Ramos (cell line): ENCODE results near the gene TBL3.

Experiments
- in situ Hi-C: fragments of 300-500 bp; cut with MboI; formaldehyde crosslinking; loops from one replicate; pipeline ENCODE4 v1.14.3; 2022; ENCODE audit warnings: low sequenced_read_pairs; ENCODE audit not compliant: unreplicated experiment

The TBL3 gene

DNA sequence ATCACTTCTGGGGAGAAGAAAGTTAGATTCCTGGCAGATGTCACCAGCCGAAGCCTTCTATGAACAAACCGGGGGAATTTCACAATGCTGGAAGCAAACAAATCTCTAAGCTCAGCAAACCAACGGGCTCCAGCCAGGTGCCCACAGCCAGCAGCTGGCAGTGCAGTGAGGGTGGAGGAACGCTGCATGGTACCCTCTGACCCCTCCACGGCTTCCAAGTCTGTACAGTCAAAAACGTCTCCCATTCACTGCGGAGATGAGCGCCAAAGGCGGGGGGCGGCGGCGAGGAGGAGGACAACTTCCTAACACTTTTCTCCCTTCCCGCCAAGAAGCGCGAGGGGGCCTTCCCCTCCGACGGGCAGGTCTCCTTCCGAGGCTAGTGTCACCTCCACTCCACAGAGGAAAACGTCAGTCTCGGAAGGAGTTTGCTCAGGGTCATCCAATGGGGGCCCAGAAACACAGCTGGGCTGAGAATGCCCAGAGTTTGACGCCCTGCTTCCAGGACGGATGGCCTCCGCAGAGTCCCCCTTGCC lies 36.8 kb downstream of the TBL3 start:
- in situ Hi-C loops, result loop anchor here (25.0 kb wide), 1 partner anchor 504 kb away; the partner anchor contains the start of genes AMDHD2 and ATP6V0C

DNA sequence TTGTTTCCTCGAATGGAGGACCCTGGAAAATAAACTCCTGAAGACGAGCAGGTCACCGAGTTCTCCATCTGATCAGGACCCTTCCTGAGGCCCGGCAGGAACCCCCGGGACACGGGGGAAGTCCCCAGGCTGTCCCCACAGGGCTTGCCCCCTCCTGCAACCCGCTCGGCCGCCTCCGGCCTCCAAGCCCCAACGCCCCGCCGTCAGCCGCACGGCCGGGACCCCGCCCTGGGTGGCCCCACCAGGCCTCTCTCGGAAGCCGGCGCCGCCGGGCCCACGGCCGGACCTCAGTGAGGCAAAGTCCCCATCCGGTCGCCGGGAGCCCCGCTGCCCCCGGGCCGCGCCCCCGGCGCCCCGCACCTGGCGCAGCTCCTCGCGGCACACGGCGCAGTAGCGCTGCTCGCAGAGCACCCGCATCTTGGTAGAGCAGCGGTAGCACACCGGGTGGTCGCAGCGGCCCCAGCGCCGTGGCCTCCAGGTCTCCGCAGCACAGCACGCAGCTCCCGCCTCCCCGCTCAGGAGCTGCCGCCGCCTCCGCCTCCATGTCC lies 37.4 kb downstream of the TBL3 start:
- in situ Hi-C loops, result loop anchor here (25.0 kb wide), 1 partner anchor 503 kb away; the partner anchor contains the start of genes AMDHD2 and ATP6V0C

DNA sequence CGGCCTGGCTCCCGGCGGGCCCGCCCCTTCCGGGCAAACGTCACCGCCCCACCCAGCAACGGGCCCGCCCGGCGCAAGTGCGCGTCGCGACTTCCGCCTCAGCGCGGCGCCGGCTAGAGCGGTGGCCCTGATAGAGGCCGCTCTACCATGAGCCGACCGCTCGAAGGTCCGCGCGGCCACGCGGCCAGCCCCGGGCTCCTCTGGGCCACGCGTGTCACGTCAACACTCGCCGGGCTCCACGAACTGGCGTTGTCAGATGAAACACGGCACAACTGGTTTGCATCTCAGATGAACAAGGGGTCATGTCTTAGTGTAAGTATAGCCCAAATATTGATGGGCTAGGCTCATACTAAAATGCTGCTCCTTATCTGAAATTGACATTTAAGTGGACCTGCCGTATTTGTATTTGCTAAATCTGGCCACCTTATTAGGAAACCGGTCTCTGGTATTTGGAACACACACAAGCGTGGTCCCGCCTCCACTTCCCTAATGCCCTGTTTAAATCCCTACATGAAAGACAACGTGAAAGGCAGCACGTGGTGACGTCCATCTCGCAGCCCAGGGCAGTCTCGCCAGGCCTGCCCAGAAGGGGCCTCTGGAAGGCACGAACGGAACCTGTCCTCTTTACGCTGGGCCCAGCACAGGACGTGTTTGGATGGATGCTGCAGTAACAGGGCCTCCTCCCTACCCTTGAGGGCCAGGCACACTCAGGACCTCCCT lies 38.1 kb downstream of the TBL3 start, which contains the start of gene ZNF598:
Gene ZNF598 (minus strand): TSS at position 31 of the 720 bp plus-strand sequence.
- in situ Hi-C loops, result loop anchor here (25.0 kb wide), 1 partner anchor 502 kb away; the partner anchor contains the start of genes AMDHD2 and ATP6V0C

DNA sequence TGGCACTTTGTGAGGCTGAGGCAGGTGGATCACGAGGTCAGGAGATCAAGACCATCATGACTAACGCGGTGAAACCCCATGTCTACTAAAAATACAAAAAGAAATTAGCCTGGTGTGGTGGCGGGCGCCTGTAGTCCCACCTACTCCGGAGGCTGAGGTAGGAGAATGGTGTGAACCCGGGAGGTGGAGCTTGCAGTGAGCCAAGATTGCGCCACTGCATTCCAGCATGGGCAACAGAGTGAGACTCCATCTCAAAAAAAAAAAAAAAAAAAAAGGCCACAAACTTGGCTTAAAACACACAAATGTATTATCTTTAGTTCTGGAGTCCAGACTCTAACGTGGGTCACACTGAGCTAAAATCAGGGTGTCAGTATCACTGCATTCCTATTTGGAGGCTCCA lies 39.9 kb downstream of the TBL3 start:
- in situ Hi-C loops, result loop anchor here (25.0 kb wide), 1 partner anchor 501 kb away; the partner anchor contains the start of genes AMDHD2 and ATP6V0C

DNA sequence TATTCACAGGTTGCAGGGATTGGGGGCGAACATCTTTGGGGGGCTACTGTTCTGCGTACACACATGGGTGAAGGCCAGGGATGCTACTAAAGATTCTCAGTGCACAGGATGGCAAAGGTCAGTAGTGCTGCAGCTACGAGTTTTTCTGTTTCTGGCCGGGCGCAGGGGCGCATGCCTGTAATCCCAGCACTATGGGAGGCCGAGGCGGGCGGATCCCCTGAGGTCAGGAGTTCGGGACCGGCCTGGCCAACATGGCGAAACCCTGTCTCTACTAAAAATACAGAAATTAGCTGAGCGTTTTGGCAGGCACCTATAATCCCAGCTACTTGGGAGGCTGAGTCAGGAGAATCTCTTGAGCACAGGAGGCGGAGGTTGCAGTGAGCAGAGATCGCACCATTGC lies 41.7 kb downstream of the TBL3 start:
- in situ Hi-C loops, result loop anchor here (25.0 kb wide), 1 partner anchor 499 kb away; the partner anchor contains the start of genes AMDHD2 and ATP6V0C

DNA sequence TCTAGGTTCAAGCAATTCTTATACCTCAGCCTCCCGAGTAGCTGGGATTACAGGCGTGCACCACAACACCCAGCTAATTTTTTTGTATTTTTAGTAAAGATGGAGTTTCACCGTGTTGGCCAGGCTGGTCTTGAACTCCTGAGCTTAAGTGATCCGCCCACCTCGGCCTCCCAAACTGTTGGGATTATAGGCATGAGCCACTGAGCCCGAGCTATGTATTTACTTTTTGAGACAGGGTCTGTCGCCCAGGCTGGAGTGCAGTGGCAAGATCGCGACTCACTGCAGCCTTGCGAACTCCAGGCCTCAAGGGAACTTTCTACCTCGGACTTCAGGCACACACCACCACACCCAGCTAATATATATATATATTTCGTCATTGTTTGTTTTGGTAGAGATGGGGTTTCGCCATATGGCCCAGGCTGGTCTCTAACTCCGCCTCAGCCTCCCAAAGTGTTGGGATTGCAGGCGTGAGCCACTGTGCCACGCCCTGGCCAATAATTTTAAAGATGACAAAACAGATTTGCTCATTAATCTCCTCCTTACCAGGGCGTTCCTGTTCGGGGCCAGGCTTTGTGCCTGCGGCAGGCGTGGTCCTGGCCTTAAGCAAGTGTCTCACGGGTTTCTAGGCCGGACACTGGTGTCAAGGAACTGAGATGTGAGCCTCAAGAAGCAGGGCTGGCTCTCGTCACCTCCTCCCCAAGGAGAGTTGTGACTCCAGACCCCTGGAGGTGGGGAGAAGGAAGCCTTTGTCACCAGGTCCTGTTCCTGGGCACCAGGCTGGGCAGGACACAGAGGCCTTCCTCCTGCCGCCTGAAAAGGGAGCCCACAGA lies 43.5 kb downstream of the TBL3 start:
- in situ Hi-C loops, result loop anchor here (25.0 kb wide), 1 partner anchor 497 kb away; the partner anchor contains the start of genes AMDHD2 and ATP6V0C

DNA sequence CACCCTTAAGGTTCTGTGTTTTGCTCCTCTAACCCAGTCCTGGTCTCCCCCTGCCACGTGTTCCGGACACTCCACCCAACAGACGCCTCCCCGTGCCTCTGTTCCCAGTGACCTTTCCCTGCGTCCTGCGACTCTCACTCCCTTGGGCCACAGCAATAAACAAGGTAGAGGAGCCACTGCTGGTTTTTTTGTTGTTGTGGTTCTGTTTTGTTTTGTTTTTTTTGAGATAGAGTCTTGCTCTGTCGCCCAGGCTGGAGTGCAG lies 44.0 kb downstream of the TBL3 start:
- in situ Hi-C loops, result loop anchor here (25.0 kb wide), 1 partner anchor 496 kb away; the partner anchor contains the start of genes AMDHD2 and ATP6V0C

DNA sequence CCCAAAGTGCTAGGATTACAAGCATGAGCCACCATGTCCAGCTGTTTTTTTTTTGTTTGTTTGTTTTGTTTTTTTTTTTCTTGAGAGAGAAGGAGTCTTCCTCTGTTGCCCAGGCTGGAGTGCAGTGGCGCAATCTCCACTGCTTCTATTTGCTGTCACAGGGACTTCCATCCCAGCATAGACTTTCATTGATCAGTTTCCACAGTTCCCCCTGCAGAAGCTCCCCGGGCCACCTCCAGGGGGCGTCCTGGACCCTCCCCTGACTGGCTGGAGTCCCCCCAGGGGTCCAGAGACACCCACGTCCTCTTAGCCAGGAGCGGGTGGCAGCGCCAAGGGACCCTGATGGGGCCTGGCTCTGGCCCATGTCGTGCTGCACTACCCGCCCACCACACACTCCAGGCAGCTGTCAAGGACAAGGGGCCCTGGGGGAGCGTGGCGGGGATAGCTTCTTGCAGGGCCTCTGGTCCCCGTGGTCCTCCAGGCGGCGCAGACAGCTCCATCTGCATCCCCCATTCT lies 44.6 kb downstream of the TBL3 start:
- in situ Hi-C loops, result loop anchor here (25.0 kb wide), 1 partner anchor 496 kb away; the partner anchor contains the start of genes AMDHD2 and ATP6V0C

DNA sequence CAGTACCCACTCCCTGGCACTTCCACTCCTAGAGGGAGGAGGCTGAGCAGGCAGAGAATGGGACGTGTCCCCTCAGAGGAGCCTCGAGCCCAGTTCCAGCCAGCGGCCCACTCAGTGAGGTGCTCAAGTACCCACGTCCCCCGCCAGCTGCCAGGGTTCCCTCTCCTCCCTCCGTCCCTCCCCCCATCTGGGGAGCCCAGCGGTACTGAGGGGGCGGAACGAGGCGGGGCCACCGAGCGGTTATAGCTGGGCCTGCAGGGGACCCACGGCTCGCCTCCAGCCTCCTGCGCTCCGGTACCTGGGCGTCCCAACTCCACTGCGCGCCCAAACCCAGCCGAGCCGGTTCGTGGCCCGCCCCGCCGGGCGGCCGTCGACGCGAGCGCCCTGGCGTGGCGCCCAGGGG lies 47.7 kb downstream of the TBL3 start, which contains the start of gene NPW:
Gene NPW (plus strand): TSS at position 268 of the 403 bp plus-strand sequence.
- in situ Hi-C loops, result loop anchor here (25.0 kb wide), 1 partner anchor 493 kb away; the partner anchor contains the start of genes AMDHD2 and ATP6V0C

DNA sequence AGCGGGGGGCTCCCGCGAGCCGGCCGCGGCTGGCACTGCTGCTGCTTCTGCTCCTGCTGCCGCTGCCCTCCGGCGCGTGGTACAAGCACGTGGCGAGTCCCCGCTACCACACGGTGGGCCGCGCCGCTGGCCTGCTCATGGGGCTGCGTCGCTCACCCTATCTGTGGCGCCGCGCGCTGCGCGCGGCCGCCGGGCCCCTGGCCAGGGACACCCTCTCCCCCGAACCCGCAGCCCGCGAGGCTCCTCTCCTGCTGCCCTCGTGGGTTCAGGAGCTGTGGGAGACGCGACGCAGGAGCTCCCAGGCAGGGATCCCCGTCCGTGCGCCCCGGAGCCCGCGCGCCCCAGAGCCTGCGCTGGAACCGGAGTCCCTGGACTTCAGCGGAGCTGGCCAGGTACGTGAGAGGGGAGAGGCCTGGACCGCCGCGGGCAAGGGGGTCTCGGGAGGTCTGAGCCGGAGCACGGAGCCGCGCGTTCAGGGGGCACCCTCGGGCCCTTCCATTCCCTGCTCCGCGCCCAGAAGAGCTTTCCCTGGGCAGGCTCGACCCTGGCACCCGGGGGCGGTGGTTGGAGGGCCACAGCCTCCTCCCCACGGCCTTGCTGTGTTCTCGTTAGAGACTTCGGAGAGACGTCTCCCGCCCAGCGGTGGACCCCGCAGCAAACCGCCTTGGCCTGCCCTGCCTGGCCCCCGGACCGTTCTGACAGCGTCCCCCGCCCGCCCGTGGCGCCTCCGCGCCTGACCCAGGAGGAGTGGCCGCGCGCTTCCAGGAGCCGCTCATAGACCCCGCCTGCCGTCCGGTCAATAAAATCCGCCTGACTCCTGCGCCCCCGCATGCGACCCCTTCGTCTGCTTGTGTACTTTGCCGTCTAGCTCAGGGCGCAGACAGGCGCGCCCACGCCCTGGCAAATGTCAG lies 48.3 kb downstream of the TBL3 start:
- in situ Hi-C loops, result loop anchor here (5.0 to 25.0 kb wide), 2 partner anchors 127 to 492 kb away; partner anchors contain the start of genes AMDHD2, ATP6V0C and RAB26

DNA sequence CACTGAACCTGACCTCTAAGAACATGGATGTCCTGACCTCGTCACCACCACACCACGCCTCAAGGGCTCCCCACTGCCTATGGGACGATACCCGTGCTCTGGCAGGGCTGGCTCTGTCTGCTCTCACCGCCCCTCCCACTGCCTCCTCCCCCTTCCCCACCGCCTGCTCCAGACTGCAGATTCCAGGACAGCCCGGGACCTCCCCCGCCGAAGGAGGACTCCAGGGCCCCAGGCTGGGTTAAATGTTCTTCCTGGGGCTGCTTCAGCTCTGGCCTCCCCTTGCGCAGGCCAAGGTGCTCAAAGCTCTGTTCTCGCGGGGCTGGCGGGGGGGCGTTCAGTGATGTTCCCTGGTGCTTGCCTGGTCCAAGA lies 50.9 kb downstream of the TBL3 start:
- in situ Hi-C loops, result loop anchor here (5.0 to 25.0 kb wide), 2 partner anchors 125 to 490 kb away; partner anchors contain the start of genes AMDHD2, ATP6V0C and RAB26

DNA sequence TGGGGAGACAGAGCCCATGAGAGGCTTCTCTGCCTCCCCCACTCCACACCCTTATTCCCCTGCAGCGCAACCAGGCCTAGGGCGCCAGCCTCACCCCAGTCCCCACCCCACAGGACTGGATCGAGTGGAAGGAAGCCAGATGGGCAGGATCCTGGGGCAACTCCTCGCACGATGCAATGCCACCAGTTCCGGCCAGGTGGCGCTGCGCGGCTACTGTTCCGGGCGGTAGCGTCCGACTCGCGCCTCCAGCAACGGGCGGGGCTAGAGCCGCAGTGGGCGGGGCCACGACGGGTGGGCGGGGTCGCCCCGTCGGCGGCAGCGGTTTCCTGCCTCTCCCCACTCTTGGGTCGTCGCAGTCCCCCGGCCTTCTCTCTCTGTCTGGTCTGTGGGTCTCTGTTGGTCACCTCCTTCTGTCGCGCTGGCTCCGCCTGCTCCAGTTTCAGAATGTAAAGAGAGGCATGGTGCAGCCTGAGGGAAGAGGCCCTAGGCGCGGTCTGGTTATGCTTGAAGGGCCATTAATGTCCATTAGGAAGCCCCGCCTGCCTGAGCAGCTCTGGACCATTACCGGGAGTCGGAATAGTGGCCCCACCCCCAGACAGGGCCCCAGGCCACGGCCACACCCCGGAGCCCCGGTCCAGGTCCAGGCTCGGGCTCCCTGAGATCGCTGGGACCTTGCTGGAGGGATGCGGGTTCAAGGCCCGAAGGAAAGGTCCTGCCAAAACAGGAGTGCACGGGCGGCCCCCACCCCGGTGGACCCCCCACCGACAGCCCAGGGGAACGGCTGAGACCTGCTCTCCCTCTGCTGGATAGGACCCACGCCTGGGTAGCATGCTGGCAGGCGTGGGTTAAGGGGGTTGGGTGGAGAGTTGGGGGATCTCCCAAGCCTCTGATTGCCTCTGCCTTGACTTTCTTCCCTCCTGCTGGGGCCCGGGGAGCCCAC lies 51.5 kb downstream of the TBL3 start:
- in situ Hi-C loops, result loop anchor here (5.0 to 25.0 kb wide), 2 partner anchors 124 to 489 kb away; partner anchors contain the start of genes AMDHD2, ATP6V0C and RAB26

DNA sequence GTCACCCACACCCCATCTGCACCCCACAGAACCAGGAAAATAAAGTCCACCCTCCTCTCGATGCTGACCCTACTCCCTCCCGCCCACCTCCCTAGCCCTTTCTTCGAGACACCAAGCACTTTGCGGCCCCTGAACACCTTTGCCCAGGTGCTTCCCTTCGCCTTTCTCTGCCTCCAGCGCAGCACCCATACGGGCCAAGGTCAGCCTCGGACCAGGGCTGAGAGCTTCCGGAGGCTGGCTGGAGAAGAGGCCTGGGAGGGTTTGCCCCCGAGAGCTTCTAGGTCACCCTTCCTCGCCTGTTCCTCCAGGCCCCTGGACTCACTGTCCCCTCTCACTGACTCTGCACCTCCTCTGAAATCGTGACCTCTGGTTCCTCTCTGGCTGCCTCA lies 52.2 kb downstream of the TBL3 start:
- in situ Hi-C loops, result loop anchor here (5.0 to 25.0 kb wide), 2 partner anchors 123 to 488 kb away; partner anchors contain the start of genes AMDHD2, ATP6V0C and RAB26

DNA sequence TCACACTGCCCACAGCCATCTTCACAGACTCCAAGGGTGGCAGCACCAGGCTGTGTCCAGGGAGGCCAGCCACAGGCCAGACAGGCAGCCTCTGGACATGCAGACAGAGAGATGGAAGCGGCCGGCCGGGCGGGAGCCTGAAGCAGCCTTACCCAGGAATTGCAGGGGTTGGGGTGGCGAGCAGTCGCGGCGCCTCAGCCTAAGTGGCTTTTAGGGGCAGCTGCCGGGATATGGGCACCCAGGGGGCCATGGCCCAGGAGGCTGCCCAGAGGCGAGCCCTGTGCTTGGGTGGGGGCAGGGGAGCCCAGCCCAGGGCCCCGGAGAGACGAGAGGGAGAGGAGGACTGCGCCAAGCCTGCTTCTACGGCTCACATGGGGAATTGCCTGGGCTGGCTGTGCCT lies 53.4 kb downstream of the TBL3 start:
- in situ Hi-C loops, result no loop called here

DNA sequence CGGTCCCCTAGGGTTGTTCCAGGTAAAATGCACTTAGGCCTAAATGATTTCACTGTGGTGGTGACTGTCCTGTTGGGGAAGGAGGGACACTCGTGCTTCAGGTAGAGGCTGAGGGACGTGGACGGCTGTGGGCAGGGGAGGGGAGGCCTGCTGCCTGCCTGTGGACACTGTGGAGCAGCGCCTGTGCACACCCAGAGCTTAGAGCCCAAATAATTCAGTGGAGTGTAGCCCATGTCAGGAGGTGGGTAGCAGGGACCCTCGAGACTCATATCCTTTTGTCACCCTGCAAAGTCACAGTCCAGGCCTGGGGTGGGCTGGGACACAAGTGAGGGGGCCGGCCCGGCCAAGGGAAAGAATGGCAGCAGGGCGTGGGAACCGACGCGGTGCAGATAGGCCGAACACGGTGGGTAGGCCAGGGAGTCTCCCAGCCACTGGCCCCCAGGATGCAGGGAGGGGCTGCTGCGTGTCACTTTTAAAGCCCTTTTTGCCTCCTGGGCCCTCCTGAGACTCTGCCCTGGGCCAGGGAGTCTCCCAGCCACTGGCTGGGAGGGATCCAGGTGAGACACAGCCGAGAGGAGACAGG lies 54.1 kb downstream of the TBL3 start:
- in situ Hi-C loops, result no loop called here

DNA sequence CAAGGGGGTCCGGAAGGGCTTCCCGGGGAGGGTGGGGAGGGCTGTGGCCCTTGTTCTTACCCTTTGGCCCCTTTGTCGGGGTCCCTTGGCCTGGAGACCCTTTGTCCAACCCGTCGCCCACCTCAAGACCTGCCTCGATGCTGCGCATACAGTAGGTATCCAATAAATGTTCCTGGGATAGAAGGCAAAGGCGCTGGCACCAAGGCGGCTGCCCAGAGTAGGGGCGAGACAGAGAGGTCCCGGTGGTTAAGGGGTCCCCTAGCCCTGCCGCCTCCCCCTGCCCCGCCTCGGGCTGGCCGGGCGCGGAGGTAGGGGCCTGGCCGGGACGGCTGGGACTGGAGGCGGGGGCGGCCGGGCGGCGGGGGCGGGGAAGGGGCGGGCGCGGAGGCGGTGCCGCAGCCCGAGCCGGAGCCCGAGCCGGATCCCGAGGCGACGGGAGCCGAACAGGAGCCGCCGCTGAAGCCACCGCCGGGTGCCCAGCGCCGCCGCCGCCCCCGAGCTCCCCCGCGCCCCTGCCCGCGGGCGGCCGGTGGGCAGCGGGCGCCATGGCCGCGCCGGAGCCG lies 54.7 kb downstream of the TBL3 start, which contains the start of gene NHERF2:
Gene NHERF2 (plus strand): TSS at position 442 of the 563 bp plus-strand sequence. CDS start 104 bp downstream, at position 546.
- in situ Hi-C loops, result no loop called here
